GM12878 (cell line): ENCODE data around the gene PHLPP1. TPM values are rescaled to one million over a fixed set of nuclear protein-coding genes. Genes with fewer than 3 reads are reported as not detected.

ENCODE experiments used
- ATAC-seq: fragments of 200-7000 bp; cut with Tn5 transposase; 3 replicates; pipeline ENCODE4 v1.9.1; 2020; ENCODE audit warnings: mild to moderate bottlenecking, moderate library complexity
- BruUV-seq: library from RNA; stranded (reverse); fragments of 400-500 nt; replicated peaks from 2 replicates; lab custom pipeline; 2021; lab: Mats Ljungman, UMichigan
- CTCF ChIA-PET: fragments of 300-600 bp; sonication (Branson Sonifier 250); formaldehyde crosslinking; extraction: SDS; loops from one replicate; lab custom pipeline; 2021; ENCODE audit warnings: inconsistent platforms; lab: Yijun Ruan, JAX
- POLR2A ChIA-PET: fragments of 350-600 bp; formaldehyde crosslinking; extraction: SDS; loops from one replicate; lab custom pipeline; 2021; ENCODE audit warnings: inconsistent platforms; lab: Charles Lee
- RAD21 ChIA-PET: fragments of 300-600 bp; sonication (Branson Sonifier 250); formaldehyde crosslinking; loops from one replicate; lab custom pipeline; 2023; ENCODE audit warnings: antibody characterized with exemption; ENCODE audit not compliant: unreplicated experiment; lab: Charles Lee
- SMC1A ChIA-PET: fragments of 300-600 bp; sonication (Branson Sonifier 250); formaldehyde crosslinking; loops from one replicate; lab custom pipeline; 2023; ENCODE audit not compliant: unreplicated experiment, uncharacterized antibody; lab: Charles Lee
- DNase-seq: peaks from one replicate; pipeline ENCODE4 v3.0.0-alpha.2; 2011; ENCODE audit warnings: low read depth, low spot score
- FAIRE-seq: peaks from 3 replicates; lab custom pipeline; 2011; peaks lifted over from hg19 to GRCh38; lab: Jason Lieb, UNC
- H2AFZ ChIP-seq: 2 replicates; pipeline ENCODE4 v1.6.0; 2011; ENCODE audit warnings: low read depth, low read length, control low read depth; ENCODE audit not compliant: control insufficient read depth
- H3K27ac ChIP-seq: 2 replicates; pipeline ENCODE4 v1.5.1; 2011; ENCODE audit warnings: control low read depth; ENCODE audit not compliant: control insufficient read depth, insufficient read depth
- H3K27me3 ChIP-seq, 2 experiments: replicated peaks in 1 of 2; 2 replicates each; pipeline versions ENCODE4 v1.6.0 to v1.6.1; 2011; ENCODE audit warnings: low read length in 1 of 2; ENCODE audit not compliant: control insufficient read depth in 2 of 2, insufficient read depth in 2 of 2
- H3K36me3 ChIP-seq, 2 experiments: 2 replicates each; pipeline ENCODE4 v1.5.1; 2011; ENCODE audit warnings: low read length in 1 of 2; ENCODE audit not compliant: control insufficient read depth in 2 of 2, insufficient read depth in 2 of 2
- H3K4me1 ChIP-seq: 2 replicates; pipeline ENCODE4 v1.6.1; 2011; ENCODE audit warnings: mild to moderate bottlenecking, low read length, moderate library complexity, mixed read lengths; ENCODE audit not compliant: control insufficient read depth, insufficient read depth
- H3K4me2 ChIP-seq: 2 replicates; pipeline ENCODE4 v1.6.0; 2011; ENCODE audit warnings: control low read depth; ENCODE audit not compliant: control insufficient read depth, insufficient read depth
- H3K4me3 ChIP-seq: fragments of 200-600 bp; sonication (generic); 2 replicates; pipeline ENCODE4 v1.5.1; 2016
- H3K79me2 ChIP-seq: 2 replicates; pipeline ENCODE4 v1.6.0; 2011; ENCODE audit warnings: low read length; ENCODE audit not compliant: control insufficient read depth, insufficient read depth
- H3K9ac ChIP-seq: 2 replicates; pipeline ENCODE4 v1.8.0; 2011; ENCODE audit warnings: low read length, control low read depth, mixed read lengths; ENCODE audit not compliant: control insufficient read depth, insufficient read depth
- H3K9me3 ChIP-seq: replicated peaks from 3 replicates; pipeline ENCODE4 v1.5.1; 2011; ENCODE audit warnings: mild to moderate bottlenecking, low read length; ENCODE audit not compliant: control insufficient read depth, insufficient read depth
- H4K20me1 ChIP-seq: 2 replicates; pipeline ENCODE4 v1.6.0; 2011; ENCODE audit not compliant: control insufficient read depth, insufficient read depth
- GATAD2B ChIP-seq: fragments of 450-650 bp; conservative IDR thresholded peaks from 2 replicates; pipeline ENCODE4 v1.6.1; 2017; ENCODE audit warnings: low read depth, mild to moderate bottlenecking, moderate library complexity
- HDGF ChIP-seq: fragments of 450-650 bp; IDR thresholded peaks from 2 replicates; pipeline ENCODE4 v1.6.1; 2016; ENCODE audit warnings: antibody characterized with exemption
- HSF1 ChIP-seq: fragments of 150-350 bp; IDR thresholded peaks from 2 replicates; pipeline ENCODE4 v1.6.1; 2014; ENCODE audit warnings: mild to moderate bottlenecking, low read depth, low read length
- KAT2A ChIP-seq: conservative IDR thresholded peaks from 2 replicates; pipeline ENCODE4 v1.6.1; 2011; ENCODE audit warnings: low read depth, low read length; ENCODE audit not compliant: control insufficient read depth
- MTA2 ChIP-seq: fragments of 450-650 bp; IDR thresholded peaks from 2 replicates; pipeline ENCODE4 v1.6.1; 2016; ENCODE audit warnings: low read depth, mild to moderate bottlenecking, moderate library complexity
- NBN ChIP-seq: fragments of 450-650 bp; IDR thresholded peaks from 2 replicates; pipeline ENCODE4 v1.6.1; 2016
- POLR2A ChIP-seq: IDR thresholded peaks from 2 replicates; pipeline ENCODE4 v1.6.1; 2011; ENCODE audit warnings: low read depth, mild to moderate bottlenecking, low read length
- POU2F2 ChIP-seq: IDR thresholded peaks from 3 replicates; pipeline ENCODE4 v1.6.1; 2011; ENCODE audit warnings: low read depth, mild to moderate bottlenecking, low read length, borderline replicate concordance
- RB1 ChIP-seq: fragments of 450-650 bp; formaldehyde crosslinking; IDR thresholded peaks from 2 replicates; pipeline ENCODE4 v1.6.1; 2017; ENCODE audit warnings: mild to moderate bottlenecking, borderline replicate concordance
- SIN3A ChIP-seq: IDR thresholded peaks from 2 replicates; pipeline ENCODE4 v1.6.1; 2012; ENCODE audit warnings: low read depth, low read length, improper control_type of control experiment
- SIX5 ChIP-seq: IDR thresholded peaks from 2 replicates; pipeline ENCODE4 v1.6.1; 2011; ENCODE audit warnings: mild to moderate bottlenecking, low read depth, low read length, moderate library complexity; ENCODE audit not compliant: severe bottlenecking
- TCF7 ChIP-seq: IDR thresholded peaks from 2 replicates; pipeline ENCODE4 v1.6.1; 2014; ENCODE audit warnings: antibody characterized with exemption, borderline replicate concordance
- WGBS: methylation state at CpG from one replicate; pipeline ENCODE4 v1.1.6; 2016; ENCODE audit warnings: low lambda C conversion rate; ENCODE audit not compliant: insufficient replicate concordance, insufficient coverage; ENCODE audit errors: missing lambda C conversion rate; 5-methylcytosine and 5-hydroxymethylcytosine counted together
- in situ Hi-C: fragments of 300-500 bp; cut with MboI; formaldehyde crosslinking; loops from 9 replicates; pipeline ENCODE4 v1.14.3; 2018; ENCODE audit warnings: mixed read lengths
- intact Hi-C: fragments of 100-400 bp; cut with micrococcal nuclease; formaldehyde crosslinking; loops from one replicate; pipeline ENCODE4 v1.14.2; 2022; ENCODE audit not compliant: unreplicated experiment
- polyA plus RNA-seq, 11 experiments: library from polyadenylated mRNA; depleted of rRNA in 4 of 11; unstranded in 6 of 11; stranded (reverse) in 5 of 11; fragments of >200 nt; fragmentation: Nextera tagmentation in 4 of 11; fragmentation: Illumina TruSeq in 1 of 11; extraction: Ambion mirVana in 4 of 11; extraction: Trizol in 1 of 11; gene quantifications; 1 replicate in 1 of 11; 2 replicates in 10 of 11; pipeline versions ENCODE4 v1.2.1 to v1.2.3, GENCODE V29; 2011 to 2016; ENCODE audit warnings: inconsistent platforms in 2 of 11, missing spikeins in 2 of 11, low read depth in 1 of 11
- total RNA-seq, 4 experiments: library from RNA; depleted of rRNA in 3 of 4; stranded (reverse); fragments of >200 nt in 3 of 4; fragmentation: Illumina TruSeq in 1 of 4; extraction: Trizol in 1 of 4; gene quantifications; 2 replicates each; pipeline versions ENCODE4 v1.2.1 to v1.2.3, GENCODE V29; 2013 to 2021

The PHLPP1 gene
- total and polyA plus RNA-seq, 10 of the 15 experiments (the other 5 are each of a cell fraction or from before 2014, with no cell fraction given): 0.42 to 7.0 (median 1.9) TPM

- Histone ChIP-seq H3K4me1 (no peaks in the 10 kb centered on the region), H3K27me3 (no peaks in the 10 kb centered on the region), H3K27ac (no peak overlapping the region), H3K4me3 (no peak overlapping the region), H3K79me2 (no peaks in the 10 kb centered on the region), H3K9ac (no peak overlapping the region), H3K36me3 (no peaks in the 10 kb centered on the region), H4K20me1 (no peaks in the 10 kb centered on the region), H2AFZ (no peak overlapping the region), H3K9me3 (no peaks in the 10 kb centered on the region), H3K4me2 (no peak overlapping the region)
- POLR2A ChIA-PET: no interaction called here
- SMC1A ChIA-PET: no interaction called here
- WGBS: 41% methylated on average over 4 of the region's 4 CpGs
- DNase-seq (no peak), ATAC-seq (no peak), FAIRE-seq (no peak)
- in situ Hi-C loops: loop anchor here (10.0 kb wide), 1 partner anchor 238 kb away; the partner anchor contains the start of gene PHLPP1
- CTCF ChIA-PET: interaction anchor here (0.9 to 1.0 kb wide), 3 partner anchors 9 to 366 kb away, joined by 3 to 4 read pairs (median 3); no protein-coding TSS in a partner anchor
- intact Hi-C loops: loop anchor here (10.0 kb wide), 1 partner anchor 368 kb away; no protein-coding TSS in a partner anchor
- BruUV-seq: no TSS peak
- RAD21 ChIA-PET: interaction anchor here (0.8 kb wide), 1 partner anchor 487 kb away, joined by 3 read pairs; no protein-coding TSS in a partner anchor
- TF ChIP-seq SIX5 (no peak), GATAD2B (no peak), TCF7 (no peak), POLR2A (no peak)
Measured at GRCh38 chr18:62952807-62953206, 237.5 kb downstream of the PHLPP1 start.

- DNase-seq: no peak
- Histone ChIP-seq H4K20me1 (no peaks in the 10 kb centered on the region), H2AFZ (no peak overlapping the region), H3K4me1 (no peaks in the 10 kb centered on the region), H3K9ac (no peak overlapping the region), H3K79me2 (no peaks in the 10 kb centered on the region), H3K27ac (no peak overlapping the region), H3K4me2 (no peak overlapping the region), H3K27me3 (no peaks in the 10 kb centered on the region), H3K9me3 (no peaks in the 10 kb centered on the region)
- in situ Hi-C loops: loop anchor here (10.0 kb wide), 1 partner anchor 239 kb away; the partner anchor contains the start of gene PHLPP1
- no peak for ATAC-seq
- ChIA-PET RAD21 (interaction anchor here (0.8 kb wide), 1 partner anchor 486 kb away, joined by 3 read pairs; no protein-coding TSS in a partner anchor), SMC1A (interaction anchor here (0.9 to 1.4 kb wide), 2 partner anchors 9 to 239 kb away, joined by 3 to 7 read pairs; partner anchors contain the start of gene PHLPP1)
- intact Hi-C loops: loop anchor here (10.0 kb wide), 1 partner anchor 369 kb away; no protein-coding TSS in a partner anchor
- WGBS: 21% methylated on average over 2 of the region's 2 CpGs
- FAIRE-seq: no peak
- no TSS peak for BruUV-seq
- no peak for TF ChIP-seq HSF1
- no peak for TF ChIP-seq HDGF
- TF ChIP-seq SIN3A: no peak
- no peak for TF ChIP-seq NBN
- no peak for TF ChIP-seq MTA2
- TF ChIP-seq POU2F2: no peak
- no peak for TF ChIP-seq KAT2A
- TF ChIP-seq RB1: no peak
- TF ChIP-seq, all 136 proteins: peak for 0
- ChIA-PET POLR2A (no interaction called here), CTCF (interaction anchor here (0.6 to 1.2 kb wide), 6 partner anchors 8 to 442 kb away, joined by 3 to 6 read pairs (median 3); partner anchors contain the start of gene PHLPP1)
- Histone ChIP-seq H3K36me3 (no peaks in the 10 kb centered on the region), H3K4me3 (no peak overlapping the region)
Measured at GRCh38 chr18:62953663-62954062, 238.3 kb downstream of the PHLPP1 start.
